NB4 (cell line): ENCODE measurements around the gene ZNF236.

ENCODE experiments used
- DNase-seq: peaks from one replicate; pipeline ENCODE4 v3.0.0; 2010; ENCODE audit warnings: low read depth
- H3K4me3 ChIP-seq: one replicate; pipeline ENCODE4 v1.5.1; 2011; ENCODE audit warnings: mild to moderate bottlenecking, low read depth, low read length, moderate library complexity
- CTCF ChIP-seq: IDR thresholded peaks from one replicate; pipeline ENCODE4 v1.5.1; 2012; ENCODE audit warnings: low read depth, low read length
- MYC ChIP-seq: IDR thresholded peaks from 2 replicates; pipeline ENCODE4 v1.6.1; 2011; ENCODE audit warnings: low read depth, low read length
- POLR2A ChIP-seq: IDR thresholded peaks from 2 replicates; pipeline ENCODE4 v1.6.1; 2011; ENCODE audit warnings: mild to moderate bottlenecking; ENCODE audit not compliant: insufficient read length; ENCODE audit errors: extremely low read depth
- TF ChIP-seq, protein P1 (sequence below): IDR thresholded peaks from 2 replicates; pipeline ENCODE4 v1.6.1; 2011; ENCODE audit warnings: low read depth, low read length

Gene ZNF236

GRCh38 chr18:76839086-76839794 is 16.9 kb downstream of the ZNF236 start:
- no peak for TF ChIP-seq POLR2A
- TF ChIP-seq, protein P1, sequence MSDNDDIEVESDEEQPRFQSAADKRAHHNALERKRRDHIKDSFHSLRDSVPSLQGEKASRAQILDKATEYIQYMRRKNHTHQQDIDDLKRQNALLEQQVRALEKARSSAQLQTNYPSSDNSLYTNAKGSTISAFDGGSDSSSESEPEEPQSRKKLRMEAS, result no peak
- TF ChIP-seq MYC, result no peak
- TF ChIP-seq CTCF, result no peak
- no peak overlapping the region for H3K4me3 ChIP-seq
- no peak for DNase-seq

- no peak overlapping the region for H3K4me3 ChIP-seq
- no peak for DNase-seq
- no peak for TF ChIP-seq MYC
These were observed 20.6 kb downstream of the ZNF236 start for GRCh38 chr18:76842837-76843530.

DNA sequence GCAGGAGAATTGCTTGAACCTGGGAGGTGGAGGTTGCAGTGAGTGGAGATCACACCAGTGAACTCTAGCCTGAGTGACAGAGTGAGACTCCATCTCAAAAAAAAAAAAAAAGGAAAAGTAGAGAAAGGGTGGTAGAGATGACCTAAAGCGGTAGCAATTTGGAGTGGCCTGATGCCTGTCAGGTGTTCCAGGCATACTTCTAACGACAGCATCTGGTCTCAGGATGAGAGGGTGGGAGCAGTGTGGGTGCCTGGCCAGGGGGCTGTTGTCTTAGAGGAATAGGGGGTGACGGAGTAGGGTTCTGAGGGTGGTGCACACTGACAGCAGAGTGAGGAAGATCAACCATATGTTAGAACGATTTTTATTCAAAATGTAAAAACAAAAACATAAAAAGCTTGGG is 21.8 kb downstream of the ZNF236 start:
- H3K4me3 ChIP-seq, result no peak overlapping the region
- DNase-seq, result no peak
- TF ChIP-seq POLR2A (no peak), MYC (no peak), CTCF (no peak)
- TF ChIP-seq, protein P1, result no peak

DNA sequence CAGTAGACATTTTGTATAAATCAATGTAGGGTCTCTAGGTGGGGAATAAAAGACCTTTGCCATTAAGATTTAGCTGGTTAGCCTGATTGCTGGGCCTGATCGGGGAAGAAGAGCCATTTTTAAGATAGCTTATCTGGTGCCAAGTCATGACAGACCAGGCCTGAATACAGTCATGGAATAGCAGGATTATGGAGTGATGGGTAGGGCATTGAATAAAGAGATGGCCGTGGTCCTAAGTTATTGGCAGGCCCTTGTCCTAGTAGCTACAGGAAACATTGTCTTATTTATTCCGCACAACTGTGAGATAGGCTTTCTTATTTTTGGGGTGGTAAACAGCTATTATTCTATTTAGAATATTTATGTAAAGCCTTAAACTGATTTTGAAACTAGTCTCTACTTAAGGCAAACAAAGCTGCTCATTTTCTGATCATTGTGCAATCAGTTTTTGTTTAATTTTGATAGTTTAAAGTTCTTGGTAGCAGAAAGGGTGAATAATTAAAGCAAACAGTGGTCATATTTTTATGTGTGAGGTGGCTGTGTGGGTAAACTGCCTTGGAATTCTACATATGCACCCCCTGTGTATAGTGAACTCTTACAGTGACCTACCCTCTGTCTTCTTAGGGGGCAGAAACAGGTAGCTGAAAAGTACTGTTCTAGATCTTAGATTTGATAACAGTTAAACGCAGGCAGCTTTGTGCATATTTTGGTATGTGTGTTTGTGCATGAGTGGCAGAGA is 22.6 kb downstream of the ZNF236 start:
- DNase-seq, result no peak
- TF ChIP-seq POLR2A (no peak), CTCF (no peak), MYC (no peak)
- TF ChIP-seq, protein P1, result no peak
- H3K4me3 ChIP-seq, result no peak overlapping the region

DNA sequence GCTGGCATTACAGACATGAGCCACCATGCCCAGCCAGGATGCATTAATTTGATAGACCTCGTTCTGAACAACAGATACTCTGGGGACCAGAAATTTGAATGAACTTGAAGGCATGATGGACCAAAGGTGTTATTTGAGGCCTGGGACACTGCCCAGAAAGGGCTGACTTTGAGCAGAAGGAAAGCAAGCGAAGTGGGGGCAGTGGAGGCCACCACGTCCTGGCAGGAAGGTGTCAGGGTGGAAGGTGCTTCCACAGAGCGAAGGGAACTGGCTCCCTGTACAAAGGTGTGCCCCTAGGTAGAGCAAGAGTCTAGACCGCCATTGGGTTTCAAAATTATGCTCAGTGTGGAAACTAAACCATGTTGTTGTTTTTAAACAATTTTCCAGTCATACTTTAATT is 23.9 kb downstream of the ZNF236 start:
- DNase-seq, result no peak

More for the DNA sequence above, 23.9 kb downstream of the ZNF236 start:
- H3K4me3 ChIP-seq, result no peak overlapping the region
- TF ChIP-seq MYC (no peak), POLR2A (no peak), CTCF (no peak)
- TF ChIP-seq, protein P1, result no peak
